Pulmonary artery endothelial cell (primary cell): Measurements from ENCODE around the gene GPR151. TPM values are rescaled to one million over a fixed set of nuclear protein-coding genes. Genes with fewer than 3 reads are reported as not detected.

Source experiments
- total RNA-seq: library from RNA; depleted of rRNA; stranded (reverse); fragments of >200 nt; gene quantifications from 2 replicates; pipeline ENCODE4 v1.2.3, GENCODE V29; 2014

GPR151 gene
- total RNA-seq, 1 donor from 2014 or later, result not detected

Other genes starting within 250 kb of the GPR151 start
- 0.04 and 0.07 TPM in 2 replicates for gene POU4F3, start 177.4 kb downstream of the GPR151 start, total RNA-seq
- gene TCERG1, start 68.9 kb downstream of the GPR151 start, total RNA-seq, result 30.6 and 42.5 TPM in 2 replicates